HepG2 (cell line): ENCODE results near the gene SMIM13. TPM values are rescaled to one million over a fixed set of nuclear protein-coding genes. Genes with fewer than 3 reads are reported as not detected.

Source experiments
- BHLHE40 ChIP-seq: IDR thresholded peaks from 2 replicates; pipeline ENCODE4 v1.6.1; 2011; ENCODE audit warnings: low read length, improper control_type of control experiment
- FOXC1 ChIP-seq: sonication (generic); formaldehyde crosslinking; IDR thresholded peaks from 2 replicates; pipeline ENCODE4 v1.8.0; 2022; ENCODE audit warnings: mild to moderate bottlenecking, missing genetic modification reagents, borderline replicate concordance
- FOXO1 ChIP-seq: sonication (generic); formaldehyde crosslinking; IDR thresholded peaks from 2 replicates; pipeline ENCODE4 v1.4.0; 2020; ENCODE audit warnings: missing genetic modification reagents
- PHF8 ChIP-seq: sonication (generic); formaldehyde crosslinking; IDR thresholded peaks from 2 replicates; pipeline ENCODE4 v1.5.0; 2020; ENCODE audit warnings: missing genetic modification reagents
- SYNCRIP ChIP-seq: fragments of 200-400 bp; formaldehyde crosslinking; IDR thresholded peaks from 2 replicates; pipeline ENCODE4 v1.6.1; 2018; ENCODE audit warnings: mild to moderate bottlenecking, low read depth, low read length; ENCODE audit not compliant: insufficient read depth
- ZFAT ChIP-seq: sonication (generic); formaldehyde crosslinking; conservative IDR thresholded peaks from 2 replicates; pipeline ENCODE4 v1.8.1; 2023; ENCODE audit warnings: missing genetic modification reagents, inconsistent platforms
- ZNF260 ChIP-seq: sonication (generic); formaldehyde crosslinking; IDR thresholded peaks from 2 replicates; pipeline ENCODE4 v1.4.0; 2020; ENCODE audit warnings: missing genetic modification reagents, low read depth, mild to moderate bottlenecking, borderline replicate concordance
- ZNF292 ChIP-seq: sonication (generic); formaldehyde crosslinking; IDR thresholded peaks from 2 replicates; pipeline ENCODE4 v1.8.1; 2022; ENCODE audit warnings: mild to moderate bottlenecking, low read depth, missing genetic modification reagents, borderline replicate concordance
- ZNF660 ChIP-seq: sonication (generic); formaldehyde crosslinking; IDR thresholded peaks from 2 replicates; pipeline ENCODE4 v1.5.1; 2020; ENCODE audit warnings: mild to moderate bottlenecking, low read depth, missing genetic modification reagents, borderline replicate concordance
- ZNF780A ChIP-seq: sonication (generic); formaldehyde crosslinking; IDR thresholded peaks from 2 replicates; pipeline ENCODE4 v1.8.0; 2022; ENCODE audit warnings: mild to moderate bottlenecking, missing genetic modification reagents, moderate library complexity
- ZNF781 ChIP-seq: sonication (generic); formaldehyde crosslinking; IDR thresholded peaks from 2 replicates; pipeline ENCODE4 v1.5.1; 2020; ENCODE audit warnings: borderline replicate concordance, mild to moderate bottlenecking, missing genetic modification reagents; ENCODE audit errors: not compliant biosample characterization
- ZNF879 ChIP-seq: sonication (generic); formaldehyde crosslinking; IDR thresholded peaks from 2 replicates; pipeline ENCODE4 v1.8.1; 2023; ENCODE audit warnings: missing genetic modification reagents
- polyA plus RNA-seq, 8 experiments: library from polyadenylated mRNA; depleted of rRNA in 3 of 8; stranded (reverse) in 7 of 8; unstranded in 1 of 8; fragments of >200 nt; fragmentation: Illumina TruSeq in 4 of 8; extraction: Trizol in 4 of 8; gene quantifications; 2 replicates each; pipeline versions ENCODE4 v1.2.1 to v1.2.3, GENCODE V29; 2011 to 2016; ENCODE audit warnings: low read depth in 4 of 8, missing spikeins in 1 of 8, mixed read lengths in 1 of 8; ENCODE audit not compliant: insufficient read depth in 1 of 8
- total RNA-seq, 5 experiments: library from RNA; depleted of rRNA; stranded (reverse); fragments of >200 nt; fragmentation: Illumina TruSeq; extraction: Trizol; gene quantifications; 2 replicates each; pipeline ENCODE4 v1.2.3, GENCODE V29; 2016; ENCODE audit warnings: low read depth in 1 of 5
- TF ChIP-seq, protein P1 (sequence below): sonication (generic); formaldehyde crosslinking; IDR thresholded peaks from 2 replicates; pipeline ENCODE4 v1.4.0; 2020; ENCODE audit warnings: missing genetic modification reagents
- TF ChIP-seq, protein P2 (sequence below): sonication (generic); formaldehyde crosslinking; IDR thresholded peaks from 2 replicates; pipeline ENCODE4 v1.4.0; 2020; ENCODE audit warnings: missing genetic modification reagents
- TF ChIP-seq, protein P3 (sequence below): sonication (generic); formaldehyde crosslinking; IDR thresholded peaks from 2 replicates; pipeline ENCODE4 v1.8.0; 2022; ENCODE audit warnings: missing genetic modification reagents, mild to moderate bottlenecking, moderate library complexity, borderline replicate concordance
- TF ChIP-seq, protein P4 (sequence below): sonication (generic); formaldehyde crosslinking; IDR thresholded peaks from 2 replicates; pipeline ENCODE4 v1.5.1; 2020; ENCODE audit warnings: mild to moderate bottlenecking, missing genetic modification reagents, borderline replicate concordance
- TF ChIP-seq, protein P5 (sequence below): sonication (generic); formaldehyde crosslinking; IDR thresholded peaks from 2 replicates; pipeline ENCODE4 v1.8.0; 2022; ENCODE audit warnings: mild to moderate bottlenecking, missing genetic modification reagents
- TF ChIP-seq, protein P6 (sequence below): IDR thresholded peaks from 2 replicates; pipeline ENCODE4 v1.6.1; 2016; ENCODE audit warnings: mild to moderate bottlenecking, missing biosample characterization, missing genetic modification reagents

SMIM13 gene
- total and polyA plus RNA-seq, 2 of the 13 experiments (the other 11 are each of a cell fraction or from before 2014, with no cell fraction given), result 2.7 to 10.2 TPM

DNA sequence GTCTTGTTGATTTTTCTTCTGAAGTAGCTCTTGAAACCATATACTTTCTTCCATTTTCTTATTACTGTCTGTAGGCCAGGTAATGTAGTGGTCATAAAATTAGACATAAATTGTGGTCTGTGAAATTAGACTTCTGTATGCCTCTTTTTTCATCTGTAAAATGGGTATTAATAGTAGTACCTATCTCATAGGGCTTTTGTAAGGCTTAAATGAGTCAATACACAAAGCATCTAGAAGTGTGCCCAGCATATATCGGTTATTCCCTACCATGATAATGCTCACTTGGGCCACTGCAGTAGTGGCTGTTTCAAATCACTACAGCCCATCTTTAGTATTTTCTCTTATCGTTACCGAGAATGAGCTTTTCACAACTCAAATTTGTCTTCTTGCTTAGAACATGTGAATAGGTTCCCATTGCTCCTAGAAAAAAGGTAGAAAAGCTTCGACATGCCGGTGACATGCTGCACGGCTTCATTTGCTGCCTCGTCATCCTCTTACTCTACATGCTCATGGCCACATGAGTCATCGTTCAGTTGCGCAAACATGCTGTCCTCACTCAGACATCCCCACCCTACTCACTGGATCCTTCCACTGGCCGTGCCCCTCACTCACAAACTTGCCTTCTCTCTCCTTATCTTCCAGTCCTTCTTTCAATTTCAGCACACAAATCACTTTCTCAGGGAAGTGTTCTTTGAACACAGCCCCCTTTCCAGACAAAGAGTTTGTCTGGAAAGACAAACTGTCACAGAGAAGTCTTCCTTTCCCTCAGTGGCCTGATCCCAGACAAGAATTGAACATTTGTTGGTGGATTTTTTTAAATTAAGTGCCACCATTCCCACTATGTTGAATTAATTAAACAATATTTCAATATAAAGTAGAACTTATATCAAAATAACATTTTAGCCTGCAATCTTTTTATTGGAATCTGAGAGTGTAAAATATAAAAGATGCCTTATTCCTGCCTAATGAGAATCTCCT, 50.0 kb downstream of the SMIM13 start (continued):
- no peak for TF ChIP-seq ZNF260
- TF ChIP-seq FOXC1 (CRISPR knock-in tag), result peak; percentile 68; the same call in 1 of the 2 replicates
- TF ChIP-seq, protein P1, sequence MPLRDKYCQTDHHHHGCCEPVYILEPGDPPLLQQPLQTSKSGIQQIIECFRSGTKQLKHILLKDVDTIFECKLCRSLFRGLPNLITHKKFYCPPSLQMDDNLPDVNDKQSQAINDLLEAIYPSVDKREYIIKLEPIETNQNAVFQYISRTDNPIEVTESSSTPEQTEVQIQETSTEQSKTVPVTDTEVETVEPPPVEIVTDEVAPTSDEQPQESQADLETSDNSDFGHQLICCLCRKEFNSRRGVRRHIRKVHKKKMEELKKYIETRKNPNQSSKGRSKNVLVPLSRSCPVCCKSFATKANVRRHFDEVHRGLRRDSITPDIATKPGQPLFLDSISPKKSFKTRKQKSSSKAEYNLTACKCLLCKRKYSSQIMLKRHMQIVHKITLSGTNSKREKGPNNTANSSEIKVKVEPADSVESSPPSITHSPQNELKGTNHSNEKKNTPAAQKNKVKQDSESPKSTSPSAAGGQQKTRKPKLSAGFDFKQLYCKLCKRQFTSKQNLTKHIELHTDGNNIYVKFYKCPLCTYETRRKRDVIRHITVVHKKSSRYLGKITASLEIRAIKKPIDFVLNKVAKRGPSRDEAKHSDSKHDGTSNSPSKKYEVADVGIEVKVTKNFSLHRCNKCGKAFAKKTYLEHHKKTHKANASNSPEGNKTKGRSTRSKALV (CRISPR knock-in tag), result no peak
- TF ChIP-seq, protein P2, sequence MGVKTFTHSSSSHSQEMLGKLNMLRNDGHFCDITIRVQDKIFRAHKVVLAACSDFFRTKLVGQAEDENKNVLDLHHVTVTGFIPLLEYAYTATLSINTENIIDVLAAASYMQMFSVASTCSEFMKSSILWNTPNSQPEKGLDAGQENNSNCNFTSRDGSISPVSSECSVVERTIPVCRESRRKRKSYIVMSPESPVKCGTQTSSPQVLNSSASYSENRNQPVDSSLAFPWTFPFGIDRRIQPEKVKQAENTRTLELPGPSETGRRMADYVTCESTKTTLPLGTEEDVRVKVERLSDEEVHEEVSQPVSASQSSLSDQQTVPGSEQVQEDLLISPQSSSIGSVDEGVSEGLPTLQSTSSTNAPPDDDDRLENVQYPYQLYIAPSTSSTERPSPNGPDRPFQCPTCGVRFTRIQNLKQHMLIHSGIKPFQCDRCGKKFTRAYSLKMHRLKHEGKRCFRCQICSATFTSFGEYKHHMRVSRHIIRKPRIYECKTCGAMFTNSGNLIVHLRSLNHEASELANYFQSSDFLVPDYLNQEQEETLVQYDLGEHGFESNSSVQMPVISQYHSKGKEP, result no peak
- TF ChIP-seq ZFAT (CRISPR knock-in tag), result no peak
- TF ChIP-seq, protein P3, sequence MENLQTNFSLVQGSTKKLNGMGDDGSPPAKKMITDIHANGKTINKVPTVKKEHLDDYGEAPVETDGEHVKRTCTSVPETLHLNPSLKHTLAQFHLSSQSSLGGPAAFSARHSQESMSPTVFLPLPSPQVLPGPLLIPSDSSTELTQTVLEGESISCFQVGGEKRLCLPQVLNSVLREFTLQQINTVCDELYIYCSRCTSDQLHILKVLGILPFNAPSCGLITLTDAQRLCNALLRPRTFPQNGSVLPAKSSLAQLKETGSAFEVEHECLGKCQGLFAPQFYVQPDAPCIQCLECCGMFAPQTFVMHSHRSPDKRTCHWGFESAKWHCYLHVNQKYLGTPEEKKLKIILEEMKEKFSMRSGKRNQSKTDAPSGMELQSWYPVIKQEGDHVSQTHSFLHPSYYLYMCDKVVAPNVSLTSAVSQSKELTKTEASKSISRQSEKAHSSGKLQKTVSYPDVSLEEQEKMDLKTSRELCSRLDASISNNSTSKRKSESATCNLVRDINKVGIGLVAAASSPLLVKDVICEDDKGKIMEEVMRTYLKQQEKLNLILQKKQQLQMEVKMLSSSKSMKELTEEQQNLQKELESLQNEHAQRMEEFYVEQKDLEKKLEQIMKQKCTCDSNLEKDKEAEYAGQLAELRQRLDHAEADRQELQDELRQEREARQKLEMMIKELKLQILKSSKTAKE (CRISPR knock-in tag), result peak; percentile 34; the same call in 1 of the 2 replicates
- peak; percentile 78 for TF ChIP-seq ZNF780A (CRISPR knock-in tag)
- peak; percentile 70; the same call in 1 of the 2 replicates for TF ChIP-seq FOXO1 (CRISPR knock-in tag)
- TF ChIP-seq BHLHE40, result no peak
- TF ChIP-seq ZNF781, result no peak
- TF ChIP-seq ZNF660 (CRISPR knock-in tag), result no peak
- TF ChIP-seq, protein P4, sequence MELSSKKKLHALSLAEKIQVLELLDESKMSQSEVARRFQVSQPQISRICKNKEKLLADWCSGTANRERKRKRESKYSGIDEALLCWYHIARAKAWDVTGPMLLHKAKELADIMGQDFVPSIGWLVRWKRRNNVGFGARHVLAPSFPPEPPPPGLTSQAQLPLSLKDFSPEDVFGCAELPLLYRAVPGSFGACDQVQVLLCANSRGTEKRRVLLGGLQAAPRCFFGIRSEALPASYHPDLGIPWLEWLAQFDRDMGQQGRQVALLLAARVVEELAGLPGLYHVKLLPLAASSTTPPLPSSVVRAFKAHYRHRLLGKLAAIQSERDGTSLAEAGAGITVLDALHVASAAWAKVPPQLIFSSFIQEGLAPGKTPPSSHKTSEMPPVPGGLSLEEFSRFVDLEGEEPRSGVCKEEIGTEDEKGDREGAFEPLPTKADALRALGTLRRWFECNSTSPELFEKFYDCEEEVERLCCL (CRISPR knock-in tag), result peak; percentile 29; the same call in 1 of the 2 replicates
- TF ChIP-seq PHF8 (CRISPR knock-in tag), result no peak
- TF ChIP-seq, protein P5, sequence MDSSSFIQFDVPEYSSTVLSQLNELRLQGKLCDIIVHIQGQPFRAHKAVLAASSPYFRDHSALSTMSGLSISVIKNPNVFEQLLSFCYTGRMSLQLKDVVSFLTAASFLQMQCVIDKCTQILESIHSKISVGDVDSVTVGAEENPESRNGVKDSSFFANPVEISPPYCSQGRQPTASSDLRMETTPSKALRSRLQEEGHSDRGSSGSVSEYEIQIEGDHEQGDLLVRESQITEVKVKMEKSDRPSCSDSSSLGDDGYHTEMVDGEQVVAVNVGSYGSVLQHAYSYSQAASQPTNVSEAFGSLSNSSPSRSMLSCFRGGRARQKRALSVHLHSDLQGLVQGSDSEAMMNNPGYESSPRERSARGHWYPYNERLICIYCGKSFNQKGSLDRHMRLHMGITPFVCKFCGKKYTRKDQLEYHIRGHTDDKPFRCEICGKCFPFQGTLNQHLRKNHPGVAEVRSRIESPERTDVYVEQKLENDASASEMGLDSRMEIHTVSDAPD (CRISPR knock-in tag), result no peak
- no peak for TF ChIP-seq SYNCRIP
- TF ChIP-seq ZNF879 (CRISPR knock-in tag), result no peak
- TF ChIP-seq, protein P6, sequence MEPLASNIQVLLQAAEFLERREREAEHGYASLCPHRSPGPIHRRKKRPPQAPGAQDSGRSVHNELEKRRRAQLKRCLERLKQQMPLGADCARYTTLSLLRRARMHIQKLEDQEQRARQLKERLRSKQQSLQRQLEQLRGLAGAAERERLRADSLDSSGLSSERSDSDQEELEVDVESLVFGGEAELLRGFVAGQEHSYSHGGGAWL (CRISPR knock-in tag), result peak; percentile 53; the same call in 1 of the 2 replicates
- peak; percentile 64; the same call in 1 of the 2 replicates for TF ChIP-seq ZNF292 (CRISPR knock-in tag)
